SK-N-SH treated with all-trans-retinoic acid at 6 μM for 48 hours (cell line): ENCODE results near the gene MRPL46.

Experiments
- ATAC-seq: fragments of 200-7000 bp; cut with Tn5 transposase; 3 replicates; pipeline ENCODE4 v1.9.1; 2020; ENCODE audit warnings: mild to moderate bottlenecking, moderate library complexity
- ARNTL ChIP-seq: fragments of 450-650 bp; formaldehyde crosslinking; IDR thresholded peaks from 2 replicates; pipeline ENCODE4 v1.5.0; 2020; ENCODE audit warnings: low read depth, mild to moderate bottlenecking, moderate library complexity, borderline replicate concordance
- BACH2 ChIP-seq: fragments of 250-450 bp; sonication (Bioruptor Pico); IDR thresholded peaks from 2 replicates; pipeline ENCODE4 v1.9.0; 2021; ENCODE audit warnings: mild to moderate bottlenecking, borderline replicate concordance
- CSDC2 ChIP-seq: fragments of 250-450 bp; sonication (Bioruptor Pico); IDR thresholded peaks from 2 replicates; pipeline ENCODE4 v1.5.0; 2020; ENCODE audit warnings: mild to moderate bottlenecking, moderate library complexity
- ESRRG ChIP-seq: fragments of 250-450 bp; sonication (Bioruptor Pico); IDR thresholded peaks from 2 replicates; pipeline ENCODE4 v1.6.1; 2021; ENCODE audit warnings: mild to moderate bottlenecking
- GLIS3 ChIP-seq: fragments of 250-450 bp; sonication (Bioruptor Pico); IDR thresholded peaks from 2 replicates; pipeline ENCODE4 v1.5.0; 2020; ENCODE audit warnings: mild to moderate bottlenecking, moderate library complexity
- ISL1 ChIP-seq: fragments of 250-450 bp; sonication (Bioruptor Pico); IDR thresholded peaks from 2 replicates; pipeline ENCODE4 v2.1.2; 2022; ENCODE audit warnings: mild to moderate bottlenecking, moderate library complexity
- OSR1 ChIP-seq: fragments of 250-450 bp; sonication (Bioruptor Pico); IDR thresholded peaks from 2 replicates; pipeline ENCODE4 v1.8.0; 2022; ENCODE audit warnings: moderate library complexity, mild to moderate bottlenecking, inconsistent platforms
- POU6F1 ChIP-seq: fragments of 250-450 bp; sonication (Bioruptor Pico); IDR thresholded peaks from 2 replicates; pipeline ENCODE4 v1.8.0; 2021; ENCODE audit warnings: low read depth, mild to moderate bottlenecking, moderate library complexity, borderline replicate concordance
- PPARA ChIP-seq: fragments of 250-450 bp; sonication (Bioruptor Pico); IDR thresholded peaks from 2 replicates; pipeline ENCODE4 v1.5.0; 2020; ENCODE audit warnings: mild to moderate bottlenecking, borderline replicate concordance
- RARB ChIP-seq: fragments of 250-450 bp; sonication (Bioruptor Pico); IDR thresholded peaks from 2 replicates; pipeline ENCODE4 v1.8.0; 2021; ENCODE audit warnings: mild to moderate bottlenecking, moderate library complexity
- TCF4 ChIP-seq: fragments of 250-450 bp; sonication (Bioruptor Pico); IDR thresholded peaks from 2 replicates; pipeline ENCODE4 v1.8.0; 2021; ENCODE audit warnings: mild to moderate bottlenecking, moderate library complexity, borderline replicate concordance
- TOX ChIP-seq: fragments of 250-450 bp; sonication (Bioruptor Pico); IDR thresholded peaks from 2 replicates; pipeline ENCODE4 v1.8.0; 2021; ENCODE audit warnings: mild to moderate bottlenecking, moderate library complexity, borderline replicate concordance
- TSHZ2 ChIP-seq: fragments of 250-450 bp; sonication (Bioruptor Pico); IDR thresholded peaks from 2 replicates; pipeline ENCODE4 v1.5.0; 2020; ENCODE audit warnings: mild to moderate bottlenecking, moderate library complexity
- ZC3H10 ChIP-seq: fragments of 250-450 bp; sonication (Bioruptor Pico); IDR thresholded peaks from 2 replicates; pipeline ENCODE4 v1.5.1; 2021; ENCODE audit warnings: mild to moderate bottlenecking, moderate library complexity
- ZFP3 ChIP-seq: fragments of 250-450 bp; sonication (Bioruptor Pico); IDR thresholded peaks from 2 replicates; pipeline ENCODE4 v1.5.0; 2020; ENCODE audit warnings: mild to moderate bottlenecking, moderate library complexity
- ZFP30 ChIP-seq: fragments of 450-650 bp; formaldehyde crosslinking; IDR thresholded peaks from 2 replicates; pipeline ENCODE4 v1.5.0; 2022; ENCODE audit warnings: mild to moderate bottlenecking, moderate library complexity
- ZNF565 ChIP-seq: fragments of 450-650 bp; formaldehyde crosslinking; conservative IDR thresholded peaks from 2 replicates; pipeline ENCODE4 v1.5.0; 2020; ENCODE audit warnings: low read depth, mild to moderate bottlenecking, moderate library complexity
- ZNF70 ChIP-seq: fragments of 450-650 bp; formaldehyde crosslinking; IDR thresholded peaks from 2 replicates; pipeline ENCODE4 v1.5.0; 2020; ENCODE audit warnings: mild to moderate bottlenecking, moderate library complexity
- TF ChIP-seq, protein P1 (sequence below): fragments of 250-450 bp; sonication (Bioruptor Pico); IDR thresholded peaks from 2 replicates; pipeline ENCODE4 v1.5.1; 2021; ENCODE audit warnings: mild to moderate bottlenecking, moderate library complexity
- TF ChIP-seq, protein P2 (sequence below): fragments of 250-450 bp; sonication (Bioruptor Pico); IDR thresholded peaks from 2 replicates; pipeline ENCODE4 v1.5.1; 2020; ENCODE audit warnings: low read depth, mild to moderate bottlenecking, moderate library complexity

The MRPL46 gene

GRCh38 chr15:88431441-88431840, 35.7 kb downstream of the MRPL46 start (continued):
- TF ChIP-seq BACH2 (CRISPR knock-in tag): no peak

DNA sequence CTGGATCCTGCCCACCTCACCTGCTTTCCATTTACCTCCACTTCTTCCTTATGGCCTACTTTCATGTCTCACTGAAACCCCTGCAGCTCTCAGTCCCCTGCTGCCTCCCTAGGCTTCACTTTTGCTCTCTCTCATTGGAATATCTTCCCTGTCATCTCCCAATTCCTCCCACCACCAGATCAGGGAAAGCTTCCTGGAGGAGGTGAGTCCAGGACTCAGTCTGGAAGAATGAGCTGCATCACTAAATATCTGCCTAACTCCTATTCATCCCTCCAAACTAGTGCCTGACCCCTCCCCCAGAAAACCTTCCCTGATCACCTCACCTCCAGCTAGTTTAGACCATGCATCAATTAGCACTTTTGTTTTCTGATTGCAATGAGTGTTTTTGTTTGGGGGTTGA, 37.1 kb downstream of the MRPL46 start:
- no peak for ATAC-seq
- TF ChIP-seq ISL1 (CRISPR knock-in tag) (no peak), CSDC2 (CRISPR knock-in tag) (no peak), ZFP30 (no peak), ZFP3 (no peak), POU6F1 (CRISPR knock-in tag) (no peak), ZNF70 (no peak), TSHZ2 (CRISPR knock-in tag) (no peak), ARNTL (CRISPR knock-in tag) (no peak), BACH2 (CRISPR knock-in tag) (no peak), TCF4 (no peak), ESRRG (CRISPR knock-in tag) (no peak), TOX (CRISPR knock-in tag) (no peak), ZC3H10 (CRISPR knock-in tag) (no peak), GLIS3 (CRISPR knock-in tag) (no peak), RARB (no peak), OSR1 (no peak), PPARA (CRISPR knock-in tag) (no peak)
- TF ChIP-seq, protein P1, sequence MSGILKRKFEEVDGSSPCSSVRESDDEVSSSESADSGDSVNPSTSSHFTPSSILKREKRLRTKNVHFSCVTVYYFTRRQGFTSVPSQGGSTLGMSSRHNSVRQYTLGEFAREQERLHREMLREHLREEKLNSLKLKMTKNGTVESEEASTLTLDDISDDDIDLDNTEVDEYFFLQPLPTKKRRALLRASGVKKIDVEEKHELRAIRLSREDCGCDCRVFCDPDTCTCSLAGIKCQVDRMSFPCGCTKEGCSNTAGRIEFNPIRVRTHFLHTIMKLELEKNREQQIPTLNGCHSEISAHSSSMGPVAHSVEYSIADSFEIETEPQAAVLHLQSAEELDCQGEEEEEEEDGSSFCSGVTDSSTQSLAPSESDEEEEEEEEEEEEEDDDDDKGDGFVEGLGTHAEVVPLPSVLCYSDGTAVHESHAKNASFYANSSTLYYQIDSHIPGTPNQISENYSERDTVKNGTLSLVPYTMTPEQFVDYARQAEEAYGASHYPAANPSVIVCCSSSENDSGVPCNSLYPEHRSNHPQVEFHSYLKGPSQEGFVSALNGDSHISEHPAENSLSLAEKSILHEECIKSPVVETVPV (CRISPR knock-in tag): no peak
- TF ChIP-seq, all 23 proteins: peak for 0

GRCh38 chr15:88428805-88429605, 38.2 kb downstream of the MRPL46 start:
- TF ChIP-seq ZFP30 (no peak), ISL1 (CRISPR knock-in tag) (peak; percentile 47), TSHZ2 (CRISPR knock-in tag) (peak; percentile 82), TCF4 (peak; percentile 73; the same call in 1 of the 2 replicates)
- ATAC-seq: no peak

- ATAC-seq: no peak
- TF ChIP-seq ZNF565 (no peak), OSR1 (no peak), CSDC2 (CRISPR knock-in tag) (no peak), ESRRG (CRISPR knock-in tag) (no peak), TSHZ2 (CRISPR knock-in tag) (no peak), POU6F1 (CRISPR knock-in tag) (no peak), ZC3H10 (CRISPR knock-in tag) (no peak), ZFP3 (no peak), PPARA (CRISPR knock-in tag) (no peak), ZFP30 (no peak)
- TF ChIP-seq, protein P2, sequence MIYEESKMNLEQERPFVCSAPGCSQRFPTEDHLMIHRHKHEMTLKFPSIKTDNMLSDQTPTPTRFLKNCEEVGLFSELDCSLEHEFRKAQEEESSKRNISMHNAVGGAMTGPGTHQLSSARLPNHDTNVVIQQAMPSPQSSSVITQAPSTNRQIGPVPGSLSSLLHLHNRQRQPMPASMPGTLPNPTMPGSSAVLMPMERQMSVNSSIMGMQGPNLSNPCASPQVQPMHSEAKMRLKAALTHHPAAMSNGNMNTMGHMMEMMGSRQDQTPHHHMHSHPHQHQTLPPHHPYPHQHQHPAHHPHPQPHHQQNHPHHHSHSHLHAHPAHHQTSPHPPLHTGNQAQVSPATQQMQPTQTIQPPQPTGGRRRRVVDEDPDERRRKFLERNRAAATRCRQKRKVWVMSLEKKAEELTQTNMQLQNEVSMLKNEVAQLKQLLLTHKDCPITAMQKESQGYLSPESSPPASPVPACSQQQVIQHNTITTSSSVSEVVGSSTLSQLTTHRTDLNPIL (CRISPR knock-in tag): no peak
- TF ChIP-seq, all 23 proteins: peak for 0
These were observed 39.1 kb downstream of the MRPL46 start for GRCh38 chr15:88428053-88428452.
